Astrocyte of the hippocampus (primary cell): Measurements from ENCODE around the gene CDAN1.

ENCODE experiments used
- DNase-seq: peaks from one replicate; pipeline ENCODE4 v3.0.0; 2011; ENCODE audit warnings: low read depth, low spot score

CDAN1 gene

DNA sequence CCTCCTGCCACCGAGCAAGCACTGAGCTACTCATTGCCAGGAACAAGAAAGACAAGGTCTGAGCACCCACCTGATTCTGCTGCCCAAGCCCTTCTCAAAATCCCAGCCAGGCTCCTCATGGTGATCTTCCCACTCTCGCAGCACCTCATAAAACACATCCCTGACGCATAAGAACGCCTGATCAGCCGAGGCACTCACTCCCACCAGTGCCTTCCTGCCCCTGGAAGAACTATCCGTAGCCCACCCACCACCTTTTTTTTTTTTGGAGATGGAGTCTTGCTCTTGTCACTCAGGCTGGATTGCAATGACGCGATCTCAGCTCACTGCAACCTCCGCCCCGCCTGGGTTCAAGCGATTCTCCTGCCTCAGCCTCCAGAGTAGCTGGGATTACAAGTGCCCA is 3.9 kb downstream of the CDAN1 start:
- DNase-seq = no peak

DNA sequence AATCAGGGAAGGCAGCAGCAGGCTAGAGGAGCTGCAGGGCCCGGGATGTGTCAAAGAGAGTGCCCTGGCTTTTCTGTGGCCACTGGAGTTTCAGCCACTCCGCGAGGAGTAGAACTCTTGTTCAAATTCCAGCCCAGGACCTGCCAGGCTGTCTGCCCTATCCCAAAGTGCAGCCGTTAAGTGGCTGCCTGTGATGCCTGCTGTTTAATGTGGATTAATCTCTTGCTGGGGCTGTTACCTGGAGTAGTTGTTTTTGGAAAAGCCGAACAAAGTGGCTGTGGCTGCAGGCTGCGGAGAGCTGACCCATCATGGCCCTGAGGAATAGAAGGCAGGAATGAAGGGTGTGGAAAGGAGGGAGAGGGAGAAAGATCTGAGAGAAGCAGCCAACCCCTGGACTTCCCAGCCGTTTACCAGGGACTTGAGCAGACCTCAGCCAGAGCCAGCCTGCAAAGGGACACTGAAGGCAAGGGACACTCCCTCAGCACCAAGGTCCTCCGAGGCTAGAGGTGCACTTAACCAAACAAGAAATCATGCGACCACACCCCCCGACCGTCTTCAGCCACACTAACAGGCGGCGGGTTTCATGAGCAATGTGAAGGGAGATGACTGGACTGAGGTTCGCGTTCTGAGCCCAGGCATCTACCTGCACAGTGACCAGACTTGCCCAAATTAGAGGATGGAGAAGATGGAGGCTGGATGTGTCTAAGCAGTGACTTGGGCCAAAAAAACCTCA is 4.7 kb downstream of the CDAN1 start:
- DNase-seq = no peak

DNA sequence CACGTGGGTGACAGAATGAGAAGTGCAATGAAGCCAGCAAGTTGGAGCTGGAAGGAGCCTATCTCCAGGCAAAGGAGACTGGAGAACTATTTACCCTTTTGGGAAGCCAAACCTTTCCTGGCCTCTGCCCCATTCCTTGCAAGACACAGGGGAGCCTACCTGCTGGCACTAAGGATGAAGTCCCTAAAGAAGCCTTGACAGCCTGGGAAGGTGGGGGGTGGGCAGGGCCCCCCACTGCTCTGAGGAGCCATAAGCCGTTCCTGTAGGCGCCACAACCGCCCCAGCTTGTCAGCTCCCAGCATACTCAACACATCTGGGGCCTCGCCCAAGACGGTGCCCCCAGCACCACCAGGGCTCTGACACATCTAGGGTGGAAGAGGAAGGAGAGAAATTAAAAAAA is 5.5 kb downstream of the CDAN1 start:
- no peak for DNase-seq

DNA sequence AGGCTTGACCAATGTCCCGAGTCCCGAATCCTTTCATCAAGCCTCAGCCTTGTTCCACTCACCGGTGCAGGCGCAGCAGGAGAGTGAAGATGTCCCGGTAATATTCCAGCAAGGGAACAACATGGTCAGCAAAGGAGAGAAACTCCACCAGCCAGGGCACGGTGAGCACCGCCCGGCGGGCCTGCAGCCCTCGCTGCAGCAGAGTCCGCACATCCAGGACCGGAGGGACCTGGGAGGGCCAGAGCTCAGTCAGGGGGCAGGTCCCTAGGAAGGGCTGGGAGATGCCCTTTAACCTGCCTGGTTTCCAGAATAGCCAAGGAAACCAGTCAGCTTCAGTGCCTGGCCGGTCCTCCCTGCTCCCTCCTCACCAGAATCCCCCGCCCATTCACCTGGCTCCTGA is 6.4 kb downstream of the CDAN1 start:
- no peak for DNase-seq

DNA sequence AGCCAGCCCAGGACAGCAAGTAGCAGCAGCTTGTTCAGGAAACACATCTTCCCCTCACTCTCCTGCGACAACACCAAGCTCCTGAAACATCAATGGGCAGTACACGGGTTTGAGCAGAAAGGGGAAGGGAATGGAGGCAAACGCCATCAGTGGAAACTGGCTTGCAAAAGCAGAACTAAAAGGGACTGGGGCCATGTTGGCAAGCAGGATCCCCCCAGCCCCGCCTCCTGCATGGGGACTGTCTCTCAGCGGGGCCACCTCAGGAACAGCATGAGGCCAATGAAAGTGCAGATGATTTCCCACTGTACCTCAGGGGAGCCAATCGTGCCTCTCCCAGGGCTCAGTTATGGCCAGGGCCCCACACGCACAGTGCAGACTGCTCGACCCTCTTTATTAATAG is 6.8 kb downstream of the CDAN1 start:
- DNase-seq = no peak

DNA sequence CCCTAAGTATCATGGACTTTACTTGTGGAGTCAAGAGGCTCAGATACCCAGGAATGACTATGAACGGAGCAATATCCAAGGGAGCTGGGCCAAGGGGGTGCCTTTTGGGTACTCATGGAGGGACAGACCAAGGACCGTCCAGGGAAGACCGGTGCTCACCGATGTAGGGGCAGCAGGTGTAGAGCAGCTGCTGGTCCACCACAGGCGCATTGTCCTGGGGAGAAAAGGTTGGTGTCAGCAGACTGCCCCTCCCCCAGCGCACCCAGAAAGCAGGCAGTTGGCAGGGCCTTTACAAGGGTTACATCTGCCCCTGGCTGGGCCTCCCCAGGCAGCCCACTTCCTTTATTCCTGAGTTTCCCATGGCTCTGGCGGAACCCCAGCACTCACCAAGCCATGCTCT is 7.5 kb downstream of the CDAN1 start:
- DNase-seq = no peak

DNA sequence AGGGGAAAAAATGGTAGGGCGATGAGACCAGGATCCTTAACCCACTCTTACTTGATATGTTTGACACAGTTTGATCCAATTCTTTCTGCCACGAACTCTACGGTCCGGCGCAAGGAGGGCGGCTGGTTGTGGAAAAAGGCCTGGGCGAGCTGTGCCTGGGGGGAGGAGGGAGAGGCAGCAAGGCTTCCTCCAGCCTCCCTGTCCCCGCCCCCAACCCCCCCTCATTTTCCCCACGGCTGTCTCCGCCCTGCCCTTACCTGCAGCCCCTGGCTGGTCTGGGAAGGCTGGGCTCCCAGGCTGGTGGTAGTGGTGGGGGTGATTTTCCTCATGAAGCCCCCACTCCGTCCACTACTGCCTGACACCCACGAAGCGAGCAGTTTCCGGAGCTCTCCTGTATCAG is 8.0 kb downstream of the CDAN1 start:
- DNase-seq = no peak

DNA sequence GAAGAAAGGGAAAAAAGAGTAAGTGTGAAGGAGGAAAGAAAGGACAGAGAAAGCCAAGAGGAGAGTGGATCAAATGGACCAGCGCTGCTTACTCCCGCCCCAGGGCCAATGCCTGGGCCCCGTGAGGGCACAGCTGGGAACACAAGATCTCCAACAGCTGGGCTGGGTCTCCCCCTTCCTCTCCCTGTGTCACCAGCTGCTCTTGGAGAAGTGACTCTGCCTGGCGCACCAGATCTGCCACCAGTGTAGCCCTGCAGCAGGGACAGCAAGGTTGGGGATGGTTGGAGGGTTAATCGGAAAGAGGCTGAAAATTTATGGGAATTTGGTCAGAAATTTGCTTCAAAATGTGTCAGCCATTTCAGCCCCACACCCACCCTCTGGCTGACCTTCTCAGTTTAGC is 8.4 kb downstream of the CDAN1 start:
- no peak for DNase-seq

DNA sequence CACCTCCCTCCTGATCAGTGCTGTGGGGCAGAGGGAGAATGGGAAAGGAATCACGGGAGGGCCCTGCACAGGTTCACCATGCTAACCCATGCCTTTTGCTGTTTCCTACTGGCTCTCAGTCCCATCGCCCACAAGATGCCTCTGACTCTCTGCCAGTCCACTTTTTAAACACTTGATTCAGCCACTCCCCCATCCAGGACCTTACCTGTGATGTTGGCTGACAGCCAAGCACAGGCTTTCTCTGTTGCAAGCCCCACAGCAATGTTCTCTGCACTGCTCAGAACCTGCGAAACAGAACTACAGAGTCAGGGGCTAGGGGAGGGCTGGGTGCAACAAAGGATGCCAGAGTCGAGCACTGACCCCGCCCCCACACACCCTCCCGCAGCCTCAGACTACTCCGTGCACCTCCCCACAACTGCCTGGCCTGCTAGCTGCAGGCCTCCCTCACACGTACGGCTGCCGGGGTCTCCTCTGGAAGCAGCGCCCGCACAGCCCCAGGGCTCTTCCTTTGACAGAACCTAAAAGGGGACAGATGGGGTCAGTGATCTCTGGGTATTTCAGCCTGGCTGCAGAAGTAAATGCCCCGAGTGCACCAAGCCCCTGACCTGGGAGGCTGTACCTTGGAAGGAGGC is 9.1 kb downstream of the CDAN1 start:
- DNase-seq = no peak

DNA sequence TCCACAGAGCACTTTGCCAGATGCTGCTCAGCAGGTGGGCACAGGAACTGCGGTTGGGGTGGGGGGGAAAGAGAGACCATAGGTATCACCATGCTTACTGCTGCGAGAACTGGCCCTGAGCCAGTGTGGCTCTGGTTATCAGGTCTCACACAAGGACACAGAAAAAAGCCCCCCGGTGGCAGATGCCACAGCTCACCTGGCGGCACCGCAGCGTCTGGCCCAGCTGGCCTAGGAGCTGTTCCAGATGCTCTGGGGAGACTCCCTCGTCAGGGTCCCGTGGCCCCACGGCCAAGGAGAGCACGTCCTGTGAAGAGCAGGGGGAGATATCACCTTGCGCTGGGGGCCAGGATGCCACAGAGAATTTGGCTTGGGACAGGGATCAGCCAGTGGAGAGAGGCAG is 10.8 kb downstream of the CDAN1 start:
- DNase-seq = no peak

DNA sequence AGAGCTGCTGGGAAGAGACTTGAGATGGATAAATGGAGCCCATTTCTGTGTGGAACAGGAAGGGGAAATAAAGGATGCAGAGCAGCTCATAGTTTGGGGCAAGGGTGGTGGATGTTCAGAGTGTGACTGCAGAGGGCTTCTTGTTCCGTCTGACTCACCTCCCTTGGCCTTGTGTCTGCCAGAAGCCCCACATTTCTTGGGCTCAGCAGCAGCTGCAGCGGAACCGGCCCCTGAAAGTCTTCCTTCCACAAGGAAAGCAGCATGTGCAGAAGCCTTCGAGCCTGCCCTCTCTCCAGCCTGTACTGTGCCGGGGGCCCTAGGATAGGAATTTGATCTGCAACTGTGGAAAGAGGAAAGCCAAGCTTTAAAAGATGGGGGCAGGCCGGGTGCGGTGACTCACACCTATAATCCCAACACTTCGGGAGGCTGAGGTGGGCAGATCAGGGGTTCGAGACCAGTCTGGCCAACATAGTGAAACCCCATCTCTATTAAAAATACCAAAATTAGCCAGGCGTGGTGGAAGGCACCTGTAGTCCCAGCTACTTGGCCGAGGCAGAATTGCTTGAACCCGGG is 11.5 kb downstream of the CDAN1 start:
- DNase-seq = no peak

DNA sequence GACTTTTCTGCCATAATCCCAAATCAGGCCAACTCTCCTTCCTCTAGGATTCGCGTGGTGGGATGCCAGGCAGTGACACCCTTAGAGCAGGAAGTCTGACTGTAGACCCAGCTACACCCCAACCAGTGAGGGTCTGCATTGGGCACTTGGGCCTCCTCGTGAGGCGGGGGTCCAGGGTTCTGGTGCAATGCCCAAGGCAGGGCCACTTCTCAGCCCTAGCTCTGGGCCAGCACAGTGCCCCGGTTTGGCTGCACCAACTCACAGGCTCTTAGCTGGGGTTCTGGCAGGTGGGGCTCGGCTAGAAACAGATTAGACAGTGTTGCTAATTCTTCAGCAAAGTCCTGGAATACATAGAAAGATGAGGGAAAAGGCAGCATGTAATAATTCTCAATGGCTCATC is 12.7 kb downstream of the CDAN1 start:
- DNase-seq = no peak

DNA sequence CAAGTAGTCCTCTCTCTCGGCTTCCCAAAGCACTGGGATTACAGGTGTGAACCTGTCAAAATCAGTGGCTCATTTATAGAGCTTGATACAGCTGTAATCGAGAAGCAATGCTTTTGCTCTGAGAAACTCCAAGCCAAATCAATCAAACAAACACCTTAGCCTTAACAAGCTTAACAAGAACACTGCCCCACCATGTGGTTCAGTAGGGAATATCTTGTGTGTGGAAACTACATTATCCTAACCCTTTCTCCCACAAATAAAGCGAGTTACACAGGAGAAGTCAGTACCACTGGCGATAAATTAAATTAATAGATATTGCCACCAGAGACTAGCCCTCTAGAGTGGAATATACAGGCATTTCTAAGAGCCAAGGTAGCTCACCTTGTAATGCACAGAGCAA is 13.9 kb downstream of the CDAN1 start:
- no peak for DNase-seq

DNA sequence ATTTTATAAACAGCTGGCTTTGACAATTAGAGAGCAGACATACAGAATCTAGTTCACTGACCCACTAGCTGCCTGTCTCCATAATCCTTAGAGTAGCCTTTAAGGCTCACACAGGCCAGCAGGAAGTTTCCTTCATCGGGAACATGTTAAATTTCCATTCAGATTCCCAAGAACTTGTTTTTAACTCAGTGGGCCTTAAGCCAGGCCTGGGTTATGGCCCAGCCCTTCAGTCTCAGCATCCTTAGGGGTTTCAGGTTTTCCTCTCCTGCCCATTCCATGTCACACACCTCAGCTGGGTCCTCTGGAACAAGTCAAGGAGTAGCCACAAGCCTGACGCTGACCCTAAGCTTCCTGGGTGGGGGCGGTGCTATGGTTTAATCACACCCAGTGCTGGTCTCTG is 15.0 kb downstream of the CDAN1 start:
- DNase-seq = no peak

DNA sequence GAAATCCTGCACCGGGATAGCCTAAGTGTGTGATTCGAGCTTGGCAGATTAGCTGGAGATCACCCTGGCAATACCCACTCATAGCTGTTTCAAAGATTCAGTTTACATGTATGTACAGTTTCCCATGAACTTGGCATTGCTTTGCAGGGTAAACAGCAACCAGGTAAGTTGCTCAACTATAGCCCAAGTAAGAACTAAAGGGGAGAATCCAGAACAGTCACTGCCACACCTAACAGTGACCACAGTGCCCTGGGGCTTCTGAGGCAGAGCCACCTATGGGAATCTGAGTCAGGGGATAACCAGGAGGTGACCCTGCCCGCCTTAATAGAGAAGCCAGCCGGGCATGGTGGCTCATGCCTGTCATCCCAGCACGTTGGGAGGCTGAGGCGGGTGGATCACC is 15.9 kb downstream of the CDAN1 start:
- no peak for DNase-seq

DNA sequence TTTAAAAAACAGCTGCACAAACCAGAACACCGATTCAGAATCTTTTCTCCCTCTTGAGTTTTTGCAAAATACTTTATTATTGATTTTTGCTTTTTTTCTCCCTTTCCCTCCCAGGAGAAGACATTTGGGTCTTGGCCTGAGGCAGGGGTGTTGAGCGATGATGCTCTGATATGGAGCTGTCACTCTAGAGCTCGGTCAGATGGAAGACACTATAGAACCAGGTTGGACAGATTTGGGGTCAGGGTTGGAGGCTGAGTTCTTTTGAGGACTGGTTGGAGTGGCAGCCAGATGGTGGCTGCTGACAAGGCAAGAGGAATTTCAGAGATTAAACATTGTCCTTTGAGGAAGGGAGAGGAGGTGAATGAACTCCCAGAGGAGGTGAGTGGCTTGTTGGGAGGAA is 16.9 kb downstream of the CDAN1 start:
- DNase-seq = no peak

DNA sequence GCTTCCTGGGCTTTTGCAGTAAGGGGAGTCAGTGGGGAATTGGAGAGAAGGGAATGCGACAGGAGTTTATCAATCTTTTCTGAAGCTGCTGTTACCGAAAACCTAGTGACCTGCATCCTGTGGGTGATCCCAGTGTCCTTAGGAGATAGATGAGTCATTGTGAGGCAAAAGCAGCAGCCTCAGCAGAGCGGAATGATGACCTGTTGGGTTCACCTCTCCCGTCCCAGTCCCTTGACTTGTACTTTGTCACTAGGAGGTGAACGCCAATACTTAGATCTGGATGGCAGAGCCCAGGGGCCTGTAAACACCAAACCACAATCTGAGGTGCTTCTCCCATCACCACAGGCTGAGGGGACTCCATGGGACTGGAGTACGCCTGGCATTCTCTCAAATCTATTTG is 17.9 kb downstream of the CDAN1 start:
- no peak for DNase-seq

DNA sequence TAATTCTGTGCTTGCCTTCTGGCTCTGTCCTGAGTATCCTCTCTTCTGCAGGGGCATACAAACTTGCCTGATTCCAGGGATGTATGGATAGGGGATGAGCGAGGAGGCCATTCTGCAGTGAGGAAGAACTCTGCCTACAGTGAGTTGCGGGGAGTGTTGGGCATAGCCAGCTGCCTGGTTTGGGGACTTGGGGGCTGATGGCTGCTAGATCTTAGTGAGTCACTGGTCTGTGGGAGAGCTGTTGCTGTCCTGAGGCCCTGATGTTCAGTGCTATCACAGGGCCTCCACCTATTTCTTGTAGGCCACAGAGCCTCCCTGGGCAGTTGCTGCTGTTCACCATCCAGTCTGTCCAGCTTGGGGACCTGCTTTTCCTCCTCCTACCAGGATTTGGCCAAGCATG is 20.3 kb downstream of the CDAN1 start:
- DNase-seq = no peak

DNA sequence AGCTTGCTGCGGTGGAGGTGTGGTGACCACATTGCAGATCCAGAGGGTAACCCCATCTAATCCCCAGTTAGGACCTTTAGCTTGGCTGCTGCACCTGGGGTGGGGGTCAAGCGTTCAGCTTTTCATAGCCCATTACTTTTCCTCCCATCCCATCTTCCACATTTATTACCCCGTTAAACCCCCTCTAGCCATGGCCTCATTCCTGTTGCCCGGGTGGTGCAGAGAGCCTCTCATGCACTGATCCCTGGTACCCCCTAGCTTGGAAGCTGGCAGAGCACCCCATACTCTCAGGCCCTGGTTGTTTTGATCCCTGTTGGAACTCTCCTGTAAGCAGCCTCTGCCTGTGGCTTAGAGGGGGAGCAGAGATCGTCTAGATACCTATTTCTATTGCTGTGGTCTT is 20.8 kb downstream of the CDAN1 start:
- DNase-seq = no peak

DNA sequence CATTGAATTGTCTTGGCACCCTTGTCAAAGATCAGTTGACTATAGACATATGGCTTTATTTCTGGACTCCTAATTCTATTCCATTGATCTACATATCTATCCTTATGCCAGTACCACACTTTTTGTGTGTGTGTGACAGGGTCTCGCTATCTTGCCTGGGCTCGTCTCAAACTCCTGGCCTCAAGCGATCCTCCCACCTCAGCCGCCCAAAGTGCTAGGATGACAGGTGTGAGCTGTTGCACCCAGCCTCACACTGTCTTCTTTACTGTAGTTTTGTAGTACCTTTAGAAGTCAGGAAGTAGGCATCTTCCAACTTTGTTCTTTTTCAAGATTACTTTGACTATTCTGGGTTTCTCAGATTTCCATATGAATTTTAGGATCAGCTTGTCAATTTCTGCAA is 24.3 kb downstream of the CDAN1 start:
- DNase-seq = no peak

DNA sequence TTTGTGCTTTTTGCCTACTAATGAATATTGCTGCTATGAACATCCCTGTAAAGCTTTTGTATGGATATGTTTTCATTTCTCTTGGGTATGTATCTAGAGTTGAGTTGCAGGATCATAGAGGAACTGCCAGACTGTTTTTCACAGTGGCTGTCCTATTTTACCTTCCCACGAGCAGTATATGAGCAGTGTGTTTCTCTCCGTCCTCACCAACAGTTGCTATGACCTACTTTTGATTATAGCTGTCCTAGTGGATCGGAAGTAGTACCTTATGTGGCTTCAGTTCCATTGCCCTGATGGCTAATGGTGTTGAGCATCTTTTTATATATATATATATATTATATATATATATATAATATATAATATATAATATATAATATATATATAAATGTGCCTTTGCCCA is 25.2 kb downstream of the CDAN1 start:
- no peak for DNase-seq

DNA sequence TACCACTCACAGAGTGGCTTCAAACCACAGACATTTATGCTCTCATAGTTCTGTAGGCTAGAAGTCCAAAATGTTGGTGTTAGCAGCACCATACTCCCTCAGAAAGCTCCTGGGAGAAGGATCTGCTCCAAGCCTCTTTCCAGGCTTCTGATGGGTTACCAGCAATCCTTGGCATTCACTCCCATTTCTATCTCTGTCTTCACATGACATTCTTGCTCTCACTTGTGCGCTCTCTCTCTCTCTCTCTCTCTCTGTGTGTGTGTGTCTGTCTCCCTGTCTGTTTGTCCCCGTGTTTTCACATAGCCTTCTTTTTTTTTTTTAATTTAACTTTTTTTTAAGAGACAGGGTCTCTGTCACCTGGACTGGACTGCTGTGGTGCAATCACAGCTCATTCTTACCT is 26.3 kb downstream of the CDAN1 start:
- DNase-seq = no peak

DNA sequence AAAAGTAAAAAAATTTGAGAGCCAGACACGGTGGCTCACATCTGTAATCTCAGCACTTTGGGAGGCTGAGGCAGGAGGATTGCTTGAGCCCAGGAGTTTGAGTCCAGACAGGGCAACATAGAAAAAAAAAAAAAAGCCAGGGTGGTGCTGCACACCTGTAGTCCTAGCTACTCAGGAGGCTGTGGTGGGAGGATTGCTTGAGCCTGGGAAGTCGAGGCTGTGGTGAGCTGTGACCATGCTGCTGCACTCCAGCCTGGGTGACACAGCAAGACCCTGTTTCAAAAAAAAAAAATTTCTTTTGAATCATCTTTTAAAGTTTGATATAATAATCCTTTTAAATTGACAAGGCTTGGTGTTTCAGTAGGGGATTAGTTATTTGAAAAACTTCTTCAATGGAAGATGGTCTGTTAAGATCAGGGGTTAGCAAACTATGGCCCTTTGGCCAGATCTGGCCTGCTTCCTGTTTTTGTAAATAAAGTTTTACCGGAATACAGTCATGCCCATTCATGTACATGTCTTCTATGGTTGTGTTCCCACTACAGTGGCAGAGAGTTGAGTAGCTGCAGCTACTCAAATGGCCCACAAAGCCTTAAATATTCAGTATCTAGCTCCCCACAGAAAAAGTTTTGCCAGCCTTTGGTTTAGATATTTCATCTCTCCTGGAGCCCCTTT is 28.9 kb downstream of the CDAN1 start:
- DNase-seq = no peak
